GM12892 (cell line): ENCODE measurements around the gene C10orf105.

Source experiments
- POLR2A ChIP-seq: IDR thresholded peaks from 2 replicates; pipeline ENCODE4 v1.6.1; 2011; ENCODE audit warnings: low read depth, low read length, control low read depth
- TAF1 ChIP-seq: IDR thresholded peaks from 2 replicates; pipeline ENCODE4 v1.6.1; 2011; ENCODE audit warnings: low read depth, mild to moderate bottlenecking, control low read depth, low read length, borderline replicate concordance

GRCh38 chr10:71761105-71761511 is 41.5 kb upstream of the C10orf105 start:
- no peak for TF ChIP-seq POLR2A
- no peak for TF ChIP-seq TAF1
